ENCODE data around the gene TPSD1.
"Not testable (repeated sequence)": the region's sequence is repeated elsewhere in the genome, so short reads cannot be mapped to it uniquely, and the experiment has no call there.

DNA sequence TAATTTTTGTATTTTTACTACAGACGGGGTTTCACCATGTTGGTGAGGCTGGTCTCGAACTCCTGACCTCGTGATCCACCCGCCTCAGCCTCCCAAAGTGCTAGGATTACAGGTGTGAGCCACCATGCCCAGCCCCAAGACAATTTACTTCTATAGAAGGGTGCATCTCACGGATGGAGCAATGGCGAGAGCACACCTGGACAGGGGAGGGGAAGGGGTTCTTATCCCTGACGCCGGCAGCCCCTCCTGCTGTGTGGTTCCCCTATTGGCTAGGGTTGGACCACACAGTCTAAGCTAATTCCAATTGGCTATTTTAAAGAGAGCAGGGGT is 40.8 kb downstream of the TPSD1 start:
- TF ChIP-seq, protein P1, sequence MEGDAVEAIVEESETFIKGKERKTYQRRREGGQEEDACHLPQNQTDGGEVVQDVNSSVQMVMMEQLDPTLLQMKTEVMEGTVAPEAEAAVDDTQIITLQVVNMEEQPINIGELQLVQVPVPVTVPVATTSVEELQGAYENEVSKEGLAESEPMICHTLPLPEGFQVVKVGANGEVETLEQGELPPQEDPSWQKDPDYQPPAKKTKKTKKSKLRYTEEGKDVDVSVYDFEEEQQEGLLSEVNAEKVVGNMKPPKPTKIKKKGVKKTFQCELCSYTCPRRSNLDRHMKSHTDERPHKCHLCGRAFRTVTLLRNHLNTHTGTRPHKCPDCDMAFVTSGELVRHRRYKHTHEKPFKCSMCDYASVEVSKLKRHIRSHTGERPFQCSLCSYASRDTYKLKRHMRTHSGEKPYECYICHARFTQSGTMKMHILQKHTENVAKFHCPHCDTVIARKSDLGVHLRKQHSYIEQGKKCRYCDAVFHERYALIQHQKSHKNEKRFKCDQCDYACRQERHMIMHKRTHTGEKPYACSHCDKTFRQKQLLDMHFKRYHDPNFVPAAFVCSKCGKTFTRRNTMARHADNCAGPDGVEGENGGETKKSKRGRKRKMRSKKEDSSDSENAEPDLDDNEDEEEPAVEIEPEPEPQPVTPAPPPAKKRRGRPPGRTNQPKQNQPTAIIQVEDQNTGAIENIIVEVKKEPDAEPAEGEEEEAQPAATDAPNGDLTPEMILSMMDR (IDR thresholded peaks at IDR 0.05; ENCODE audit: extremely low read depth in 1 of 2, insufficient read depth in 1 of 2, low read depth in 1 of 2, low read length in 2 of 2) = not testable (repeated sequence)
- not testable (repeated sequence) for TF ChIP-seq POLR2A (IDR thresholded peaks at IDR 0.05; ENCODE audit: low read depth, low read length); JUN (IDR thresholded peaks at IDR 0.05; ENCODE audit: borderline replicate concordance, insufficient read depth, insufficient read length, low read depth); EZH2 (IDR thresholded peaks at IDR 0.05; ENCODE audit: borderline replicate concordance, low read depth, low read length, severe bottlenecking); FOS (IDR thresholded peaks at IDR 0.05; ENCODE audit: borderline replicate concordance, insufficient read depth, low read length)
- TF ChIP-seq, protein P2, sequence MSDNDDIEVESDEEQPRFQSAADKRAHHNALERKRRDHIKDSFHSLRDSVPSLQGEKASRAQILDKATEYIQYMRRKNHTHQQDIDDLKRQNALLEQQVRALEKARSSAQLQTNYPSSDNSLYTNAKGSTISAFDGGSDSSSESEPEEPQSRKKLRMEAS (IDR thresholded peaks at IDR 0.05; ENCODE audit: insufficient read depth, insufficient read length) = not testable (repeated sequence)

Measured in endothelial cell of umbilical vein (primary cell).